HG03354 (cell line): ENCODE measurements around the gene TTLL13.

Source experiments
- ATAC-seq: cut with Tn5 transposase; IDR thresholded peaks from one replicate; pipeline ENCODE4 v1.9.1; 2021; ENCODE audit warnings: mild to moderate bottlenecking; ENCODE audit not compliant: unreplicated experiment, poor library complexity, severe bottlenecking

Gene TTLL13

GRCh38 chr15:90306560-90306959, 57.2 kb downstream of the TTLL13 start:
- ATAC-seq: no peak

- ATAC-seq: no peak
Measured at GRCh38 chr15:90307661-90308060, 58.3 kb downstream of the TTLL13 start.

- ATAC-seq: no peak
Measured at GRCh38 chr15:90309020-90309419, 59.7 kb downstream of the TTLL13 start.
